A549 (cell line): ENCODE measurements around the gene OR10G6. TPM values are rescaled to one million over a fixed set of nuclear protein-coding genes. Genes with fewer than 3 reads are reported as not detected.

Source experiments
- ATAC-seq, 2 experiments: fragments of 200-7000 bp in 1 of 2; fragments of >200 bp in 1 of 2; cut with Nextera tagmentation in 1 of 2; cut with Tn5 transposase in 1 of 2; 3 replicates each; pipeline versions ENCODE4 v1.8.0 to v1.9.1; 2018 to 2020; ENCODE audit warnings: mild to moderate bottlenecking in 1 of 2, moderate library complexity in 1 of 2
- CTCF ChIA-PET: fragments of 300-600 bp; sonication (Branson Sonifier 250); formaldehyde crosslinking; extraction: SDS; loops from one replicate; lab custom pipeline; 2021; ENCODE audit warnings: antibody characterized with exemption, inconsistent platforms; lab: Yijun Ruan, JAX
- POLR2A ChIA-PET: fragments of 350-600 bp; formaldehyde crosslinking; extraction: SDS; loops from one replicate; lab custom pipeline; 2021; ENCODE audit warnings: antibody characterized with exemption, inconsistent platforms; lab: Yijun Ruan, JAX
- DNase-seq, 2 experiments: peaks; one replicate each; pipeline versions ENCODE4 v3.0.0 to v3.0.0-alpha.2; 2011 to 2016; ENCODE audit warnings: low read depth in 1 of 2, low spot score in 1 of 2
- FAIRE-seq: peaks from 2 replicates; lab custom pipeline; 2011; peaks lifted over from hg19 to GRCh38; lab: Jason Lieb, UNC
- H3K27ac ChIP-seq, 2 experiments: fragments of >200 bp; sonication (Bioruptor Twin); formaldehyde crosslinking; 3 replicates each; pipeline ENCODE4 v1.5.1; 2016 to 2017
- H3K4me1 ChIP-seq: fragments of >200 bp; sonication (Bioruptor Twin); formaldehyde crosslinking; 3 replicates; pipeline ENCODE4 v1.6.1; 2016
- H3K4me2 ChIP-seq: fragments of >200 bp; sonication (Bioruptor Twin); formaldehyde crosslinking; 3 replicates; pipeline ENCODE4 v1.6.1; 2016
- H3K4me3 ChIP-seq: fragments of >200 bp; sonication (Bioruptor Twin); formaldehyde crosslinking; 3 replicates; pipeline ENCODE4 v1.5.1; 2016
- H3K9me3 ChIP-seq: fragments of >200 bp; sonication (Bioruptor Twin); formaldehyde crosslinking; 3 replicates; pipeline ENCODE4 v1.6.1; 2016
- ATOH8 ChIP-seq: fragments of 250-450 bp; sonication (Bioruptor Pico); IDR thresholded peaks from 2 replicates; pipeline ENCODE4 v1.5.0; 2020; ENCODE audit warnings: low read depth, mild to moderate bottlenecking, moderate library complexity
- BCL3 ChIP-seq: fragments of >200 bp; sonication (Bioruptor Twin); formaldehyde crosslinking; IDR thresholded peaks from 3 replicates; pipeline ENCODE4 v1.6.1; 2016
- CBX2 ChIP-seq: fragments of 200-600 bp; sonication (generic); IDR thresholded peaks from 2 replicates; pipeline ENCODE4 v1.6.1; 2016; ENCODE audit warnings: low read depth, mild to moderate bottlenecking, borderline replicate concordance
- CEBPB ChIP-seq, 2 experiments: fragments of >200 bp in 1 of 2; sonication (Bioruptor Twin) in 1 of 2; formaldehyde crosslinking in 1 of 2; IDR thresholded peaks; 2 replicates each; pipeline ENCODE4 v1.6.1; 2012 to 2016
- CTCF ChIP-seq: fragments of >200 bp; sonication (Bioruptor Twin); formaldehyde crosslinking; IDR thresholded peaks from 3 replicates; pipeline ENCODE4 v1.5.1; 2016
- E2F6 ChIP-seq: IDR thresholded peaks from 2 replicates; pipeline ENCODE4 v1.6.1; 2012; ENCODE audit warnings: low read depth, borderline replicate concordance
- EHF ChIP-seq: fragments of 250-450 bp; sonication (Bioruptor Pico); IDR thresholded peaks from 2 replicates; pipeline ENCODE4 v1.5.0; 2020; ENCODE audit warnings: mild to moderate bottlenecking
- EHMT2 ChIP-seq: fragments of 200-600 bp; sonication (generic); IDR thresholded peaks from 2 replicates; pipeline ENCODE4 v1.6.1; 2016; ENCODE audit warnings: antibody characterized with exemption, low read depth, mild to moderate bottlenecking, moderate library complexity
- ELK1 ChIP-seq: fragments of 150-350 bp; IDR thresholded peaks from 2 replicates; pipeline ENCODE4 v1.6.1; 2014; ENCODE audit warnings: low read depth, mild to moderate bottlenecking, low read length
- FOSB ChIP-seq: fragments of 250-450 bp; sonication (Bioruptor Pico); IDR thresholded peaks from 2 replicates; pipeline ENCODE4 v1.5.0; 2020; ENCODE audit warnings: mild to moderate bottlenecking, moderate library complexity
- HEYL ChIP-seq: fragments of 250-450 bp; sonication (Bioruptor Pico); IDR thresholded peaks from 2 replicates; pipeline ENCODE4 v1.8.0; 2021; ENCODE audit warnings: mild to moderate bottlenecking, moderate library complexity
- HMGXB4 ChIP-seq: fragments of 250-450 bp; sonication (Bioruptor Pico); IDR thresholded peaks from 2 replicates; pipeline ENCODE4 v1.5.0; 2021; ENCODE audit warnings: mild to moderate bottlenecking, moderate library complexity, borderline replicate concordance
- HOXB13 ChIP-seq: fragments of 250-450 bp; sonication (Bioruptor Pico); IDR thresholded peaks from 2 replicates; pipeline ENCODE4 v1.5.0; 2020; ENCODE audit warnings: low read depth, mild to moderate bottlenecking, moderate library complexity
- MAX ChIP-seq: IDR thresholded peaks from 2 replicates; pipeline ENCODE4 v1.6.1; 2012
- MAZ ChIP-seq: fragments of 150-350 bp; IDR thresholded peaks from 2 replicates; pipeline ENCODE4 v1.6.1; 2014; ENCODE audit warnings: antibody characterized with exemption, low read depth, low read length, borderline replicate concordance
- NPAS2 ChIP-seq: fragments of 250-450 bp; sonication (Bioruptor Pico); IDR thresholded peaks from 2 replicates; pipeline ENCODE4 v1.8.0; 2022; ENCODE audit warnings: mild to moderate bottlenecking, moderate library complexity, borderline replicate concordance
- PBX3 ChIP-seq: IDR thresholded peaks from 2 replicates; pipeline ENCODE4 v1.6.1; 2012
- PHF8 ChIP-seq: fragments of 200-600 bp; sonication (generic); IDR thresholded peaks from 2 replicates; pipeline ENCODE4 v1.6.1; 2016; ENCODE audit warnings: low read depth, mild to moderate bottlenecking, antibody characterized with exemption, moderate library complexity, borderline replicate concordance
- POLR2A ChIP-seq: IDR thresholded peaks from 2 replicates; pipeline ENCODE4 v1.6.1; 2012; ENCODE audit warnings: mild to moderate bottlenecking, low read length
- RAD21 ChIP-seq, 2 experiments: fragments of >200 bp in 1 of 2; sonication (Bioruptor Twin) in 1 of 2; formaldehyde crosslinking in 1 of 2; IDR thresholded peaks in 1 of 2; conservative IDR thresholded peaks in 1 of 2; 2 replicates in 1 of 2; 3 replicates in 1 of 2; pipeline ENCODE4 v1.6.1; 2012 to 2018; ENCODE audit warnings: inconsistent platforms in 1 of 2
- REST ChIP-seq: fragments of 200-600 bp; sonication (generic); IDR thresholded peaks from 2 replicates; pipeline ENCODE4 v1.6.1; 2016; ENCODE audit warnings: antibody characterized with exemption, mild to moderate bottlenecking, moderate library complexity
- SREBF2 ChIP-seq: fragments of 450-650 bp; IDR thresholded peaks from 2 replicates; pipeline ENCODE4 v1.6.1; 2014; ENCODE audit warnings: mild to moderate bottlenecking, moderate library complexity
- TFCP2L1 ChIP-seq: fragments of 250-450 bp; sonication (Bioruptor Pico); IDR thresholded peaks from 2 replicates; pipeline ENCODE4 v1.5.0; 2021; ENCODE audit warnings: mild to moderate bottlenecking
- USF2 ChIP-seq: fragments of 450-650 bp; IDR thresholded peaks from 2 replicates; pipeline ENCODE4 v1.6.1; 2014; ENCODE audit warnings: antibody characterized with exemption
- WGBS: methylation state at CpG from one replicate; pipeline ENCODE4 v1.1.6; 2017; ENCODE audit errors: missing lambda C conversion rate; 5-methylcytosine and 5-hydroxymethylcytosine counted together
- polyA plus RNA-seq, 4 experiments: library from polyadenylated mRNA; depleted of rRNA in 3 of 4; stranded (reverse); fragments of >200 nt; fragmentation: RNase III in 1 of 4; extraction: RNeasy Plus Mini Kit Qiagen cat#74134 plus additional on column Dnase treatment in 1 of 4; gene quantifications; 2 replicates in 3 of 4; 3 replicates in 1 of 4; pipeline ENCODE4 v1.2.3, GENCODE V29; 2011 to 2017

Gene OR10G6
- polyA plus RNA-seq, 2 of the 4 experiments (the other 2 are of a cell fraction): not detected

- TF ChIP-seq BCL3 (no peak), EHF (no peak), USF2 (no peak), POLR2A (no peak)
Measured at GRCh38 chr11:124043420-124043819, 48.5 kb upstream of the OR10G6 start (continued).

GRCh38 chr11:124041254-124041653, 46.3 kb upstream of the OR10G6 start, which contains the start of gene OR10G7:
OR10G7 (minus strand) TSS chr11:124041325; CDS start chr11:124039001, 2,324 bp downstream.
- ATAC-seq: no peak

More at GRCh38 chr11:124041254-124041653, 46.3 kb upstream of the OR10G6 start, which contains the start of gene OR10G7:
- no peak within 1 kb of the TSS for H3K27ac ChIP-seq
- no peak for FAIRE-seq
- no peaks in the 10 kb centered on the region for H3K4me1 ChIP-seq
- no peaks in the 10 kb centered on the region for H3K9me3 ChIP-seq
- TF ChIP-seq E2F6 (no peak), ELK1 (no peak), SREBF2 (no peak), PBX3 (no peak), RAD21 (conservative IDR thresholded peaks at IDR 0.05 in 1 of 2, IDR thresholded peaks at IDR 0.05 in 1 of 2) (no peak), HEYL (CRISPR knock-in tag) (no peak), MAZ (no peak), CTCF (no peak), FOSB (no peak), EHMT2 (no peak), ATOH8 (CRISPR knock-in tag) (no peak), TFCP2L1 (no peak), PHF8 (no peak), HMGXB4 (no peak), CEBPB (IDR thresholded peaks at IDR 0.05) (no peak), HOXB13 (no peak), NPAS2 (CRISPR knock-in tag) (no peak), CBX2 (no peak), MAX (no peak), REST (no peak)
- TF ChIP-seq, all 56 proteins: peak for 0
- ChIA-PET CTCF (no interaction called here), POLR2A (no interaction called here)
- WGBS: 13% methylated on average over 1 of the region's 1 CpG
- Histone ChIP-seq H3K4me3 (no peak within 1 kb of the TSS), H3K4me2 (no peak within 1 kb of the TSS)
- DNase-seq: no peak
